ENCODE data around the gene OBI1. TPM values are rescaled to one million over a fixed set of nuclear protein-coding genes. Genes with fewer than 3 reads are reported as not detected.

OBI1 gene, protein sequence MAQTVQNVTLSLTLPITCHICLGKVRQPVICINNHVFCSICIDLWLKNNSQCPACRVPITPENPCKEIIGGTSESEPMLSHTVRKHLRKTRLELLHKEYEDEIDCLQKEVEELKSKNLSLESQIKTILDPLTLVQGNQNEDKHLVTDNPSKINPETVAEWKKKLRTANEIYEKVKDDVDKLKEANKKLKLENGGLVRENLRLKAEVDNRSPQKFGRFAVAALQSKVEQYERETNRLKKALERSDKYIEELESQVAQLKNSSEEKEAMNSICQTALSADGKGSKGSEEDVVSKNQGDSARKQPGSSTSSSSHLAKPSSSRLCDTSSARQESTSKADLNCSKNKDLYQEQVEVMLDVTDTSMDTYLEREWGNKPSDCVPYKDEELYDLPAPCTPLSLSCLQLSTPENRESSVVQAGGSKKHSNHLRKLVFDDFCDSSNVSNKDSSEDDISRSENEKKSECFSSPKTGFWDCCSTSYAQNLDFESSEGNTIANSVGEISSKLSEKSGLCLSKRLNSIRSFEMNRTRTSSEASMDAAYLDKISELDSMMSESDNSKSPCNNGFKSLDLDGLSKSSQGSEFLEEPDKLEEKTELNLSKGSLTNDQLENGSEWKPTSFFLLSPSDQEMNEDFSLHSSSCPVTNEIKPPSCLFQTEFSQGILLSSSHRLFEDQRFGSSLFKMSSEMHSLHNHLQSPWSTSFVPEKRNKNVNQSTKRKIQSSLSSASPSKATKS
- polyA plus RNA-seq (ENCODE audit: insufficient read length in 4 of 4): 10 to 100 TPM; 18.6 to 26.4 (median 23.8) TPM

DNA sequence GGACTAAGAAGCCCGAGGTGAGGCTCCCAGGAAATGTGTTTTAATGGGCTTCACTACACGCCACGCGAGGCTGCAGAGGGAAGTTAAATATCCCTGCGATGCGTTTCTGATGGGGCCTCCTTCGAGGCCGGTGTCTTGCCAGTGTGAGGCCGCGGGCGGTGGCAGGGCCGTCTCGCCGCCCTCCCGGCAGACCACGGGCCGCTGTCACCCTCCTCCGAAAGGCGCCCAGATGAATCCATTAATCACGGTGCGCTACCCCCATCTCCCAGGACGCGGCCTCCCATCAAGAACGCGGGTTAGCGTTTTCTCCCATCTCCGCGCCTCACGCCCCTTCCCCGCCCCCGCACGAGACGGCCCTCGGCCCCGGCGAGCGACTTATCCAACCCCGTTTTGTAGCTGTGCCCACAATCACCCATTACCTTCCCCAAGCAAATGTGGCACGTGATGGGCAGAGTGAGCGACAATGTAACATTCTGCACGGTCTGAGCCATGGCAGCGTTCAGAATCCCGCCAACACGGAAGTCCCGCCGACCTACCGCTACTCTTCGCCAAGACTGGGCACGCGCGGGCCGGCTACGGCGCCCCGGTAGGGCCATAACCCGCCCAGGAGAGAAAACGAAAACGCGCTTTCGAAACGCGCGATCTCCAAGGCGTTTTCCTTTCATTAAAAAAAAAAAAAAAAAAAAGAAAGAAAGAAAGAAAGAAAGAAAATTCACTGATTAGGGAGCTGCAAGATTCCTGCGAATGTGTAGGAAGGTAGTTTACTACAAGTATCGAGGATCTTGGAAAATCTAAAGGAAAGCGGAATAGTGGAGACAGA lies at the start of gene OBI1:
TSS of gene OBI1 (minus strand) at position 526 of the 820 bp plus-strand sequence. CDS start at position 491, 35 bp downstream.
- peak; percentile 69 to 87 (median 84) for DNase-seq (ENCODE audit: low read depth in 4 of 4, low spot score in 2 of 4)

DNA sequence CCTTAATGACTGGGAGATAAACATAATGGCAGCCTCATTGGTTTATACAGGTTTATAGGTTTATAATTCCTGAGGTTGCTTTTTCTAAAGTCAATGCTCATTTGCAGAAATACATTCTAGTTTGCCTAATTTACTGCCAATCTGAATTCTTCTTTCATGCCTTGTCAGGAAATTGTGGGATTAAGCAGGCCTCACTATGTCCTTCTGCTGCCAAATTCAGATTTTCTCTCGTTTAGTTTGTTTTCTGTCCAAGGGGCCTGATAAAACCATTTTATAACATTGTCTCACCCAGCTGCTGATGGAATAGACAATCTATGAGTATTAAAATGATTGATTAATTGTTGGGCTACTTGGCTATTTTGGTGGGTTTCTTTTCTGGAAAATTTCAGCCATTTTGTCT lies 42.4 kb upstream of the OBI1 start:
- no peak for DNase-seq (ENCODE audit: low read depth in 4 of 4, low spot score in 2 of 4)

DNA sequence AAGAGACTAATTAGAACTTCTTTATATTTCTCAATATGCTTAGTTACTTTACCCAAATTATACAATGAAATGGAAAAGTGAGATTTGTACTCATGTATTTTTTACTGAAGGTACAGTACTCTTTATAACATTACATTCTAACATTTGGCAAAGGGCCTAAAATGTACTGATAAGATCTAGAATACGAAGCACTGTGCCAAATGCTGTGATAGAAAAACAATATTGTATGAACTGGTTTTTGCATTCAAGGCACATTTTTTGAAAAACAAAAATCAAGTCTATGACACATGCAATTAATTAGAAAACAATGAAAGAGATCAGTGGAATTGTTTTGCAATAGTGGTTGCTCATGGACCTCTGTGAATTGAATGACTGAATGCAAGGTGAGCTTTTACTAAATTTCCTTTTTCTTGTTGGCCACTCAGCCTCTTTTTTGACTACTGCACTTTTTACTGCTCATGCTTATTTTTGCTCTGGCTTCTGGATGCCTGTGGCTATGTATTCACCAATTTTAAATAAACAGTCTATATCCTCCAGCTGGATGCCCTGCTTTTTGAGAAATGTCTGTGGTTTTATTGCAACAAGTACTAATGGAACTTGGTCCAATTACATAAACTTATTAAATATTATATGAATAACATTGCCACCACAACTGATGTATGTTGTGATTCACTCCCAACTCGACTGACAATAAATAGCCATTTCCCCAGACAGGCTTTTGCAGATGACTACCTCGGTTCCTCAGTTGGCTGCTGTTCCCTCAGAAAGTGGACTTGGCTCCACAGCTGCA lies 41.4 kb upstream of the OBI1 start:
- DNase-seq (ENCODE audit: low read depth in 4 of 4, low spot score in 2 of 4): no peak

DNA sequence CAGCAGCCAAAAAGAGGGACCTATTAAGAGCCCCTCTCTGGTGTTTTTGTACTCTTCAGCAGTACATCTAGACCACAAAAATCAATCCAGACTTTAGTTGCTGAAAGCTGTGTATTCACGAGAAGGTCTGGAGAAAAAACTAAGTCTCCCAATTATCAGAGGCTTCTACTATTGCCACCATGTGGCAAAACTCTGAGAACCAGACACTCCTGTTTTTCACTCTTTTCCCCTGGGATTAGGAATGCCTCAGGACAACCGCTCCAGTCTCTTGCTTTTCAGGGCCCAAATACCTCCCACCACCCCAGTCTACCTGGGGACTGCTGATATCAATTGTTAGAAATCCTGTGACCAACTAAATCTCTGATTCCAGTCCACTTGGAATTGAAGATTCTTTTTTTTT lies 30.1 kb upstream of the OBI1 start:
- DNase-seq (ENCODE audit: low read depth in 4 of 4, low spot score in 2 of 4): no peak

DNA sequence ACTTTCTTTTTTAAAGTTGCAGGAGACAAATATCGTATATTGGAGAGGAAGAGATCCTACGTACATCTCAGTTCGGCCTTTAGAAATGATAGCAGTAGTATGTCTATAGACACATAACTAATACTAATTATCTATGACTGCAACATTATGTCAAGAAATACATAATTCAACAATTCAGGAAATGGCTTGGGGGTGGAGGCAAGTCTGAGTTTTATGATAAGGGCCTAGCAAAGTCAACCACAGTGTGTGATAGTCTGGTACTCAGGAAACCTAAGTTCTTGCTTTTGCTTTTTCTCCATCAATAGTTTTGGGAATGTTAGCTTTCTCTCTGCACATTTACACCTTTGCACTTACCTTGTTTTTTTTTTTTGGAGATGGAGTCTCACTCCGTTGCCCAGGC lies 27.5 kb upstream of the OBI1 start:
- DNase-seq (ENCODE audit: low read depth in 4 of 4, low spot score in 2 of 4): no peak

DNA sequence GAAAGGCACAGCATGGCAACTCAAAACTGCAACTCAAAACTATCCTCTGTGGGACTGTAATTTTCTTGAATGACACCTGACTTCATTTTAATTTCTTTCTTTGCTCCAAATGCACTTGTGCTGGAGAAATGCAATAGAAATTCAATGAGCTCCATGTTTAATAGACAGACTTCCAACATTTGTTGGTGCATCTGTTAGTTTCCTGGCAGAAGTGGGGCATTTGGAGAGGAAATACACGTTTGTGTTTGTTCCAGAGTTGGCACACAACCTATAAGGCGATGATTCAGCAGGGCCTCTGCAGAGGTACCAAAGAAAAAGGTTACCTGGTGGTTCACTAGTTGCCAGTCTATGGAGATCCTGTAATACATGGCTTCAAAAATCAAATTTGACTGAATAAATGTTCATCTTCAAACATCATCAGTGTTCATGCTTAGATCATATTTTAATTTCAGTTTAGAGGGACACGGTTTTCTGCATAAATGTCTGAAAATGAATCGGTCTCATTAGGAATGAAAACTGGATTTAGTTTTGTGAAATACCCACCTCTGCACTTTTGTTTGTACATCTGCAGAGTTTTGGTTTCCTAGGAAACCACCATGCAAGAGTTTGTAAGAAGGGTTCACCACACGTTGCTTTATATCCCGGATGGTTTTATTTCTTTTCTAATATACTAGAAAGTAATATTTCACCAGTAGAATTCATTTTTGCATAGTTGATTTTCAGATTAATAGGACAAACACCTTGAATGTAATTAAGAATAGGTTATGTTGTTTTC lies 21.8 kb upstream of the OBI1 start:
- no peak for DNase-seq (ENCODE audit: low read depth in 4 of 4, low spot score in 2 of 4)

DNA sequence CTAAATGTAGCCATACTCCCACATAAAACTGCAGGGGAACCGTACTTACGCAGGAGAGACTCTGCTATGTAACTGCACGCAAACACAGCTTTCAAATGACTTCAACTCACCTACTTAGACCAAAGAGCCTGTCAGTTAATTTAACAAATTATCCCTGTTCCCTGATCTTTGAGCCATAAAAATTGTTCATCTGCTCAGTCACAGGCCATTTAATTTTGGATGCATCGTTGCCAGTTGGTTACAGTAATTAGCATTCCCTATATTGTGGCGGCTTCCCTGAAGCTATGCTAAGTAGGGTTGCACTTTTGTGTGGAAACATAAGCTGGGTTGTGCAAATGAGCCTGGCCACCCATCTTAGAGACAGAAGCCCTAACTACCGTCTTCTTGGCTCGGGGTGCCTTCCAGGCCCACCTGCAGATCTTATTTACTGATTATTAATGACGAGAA lies 21.2 kb upstream of the OBI1 start:
- DNase-seq (ENCODE audit: low read depth in 4 of 4, low spot score in 2 of 4): peak in 2 of 4 donors; percentile 21 to 25

DNA sequence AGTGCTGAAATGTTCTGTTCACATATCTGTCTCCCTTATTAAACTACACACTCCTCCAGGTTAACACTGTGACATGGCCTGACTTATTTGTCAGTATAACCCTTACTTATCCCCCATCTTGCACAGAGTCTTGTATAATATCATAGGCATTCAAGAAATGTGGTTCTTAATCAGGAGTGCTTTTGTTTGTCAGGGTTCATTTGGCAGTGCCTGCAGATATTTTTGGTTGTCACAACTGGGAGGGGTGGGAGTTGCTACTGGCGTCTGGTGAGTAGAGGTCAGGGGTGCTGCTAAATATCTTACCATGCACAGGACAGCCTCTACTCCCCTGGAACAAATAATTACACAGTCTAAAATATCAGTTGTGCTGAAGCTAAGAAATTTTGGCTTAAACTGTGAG lies 20.4 kb upstream of the OBI1 start:
- DNase-seq (ENCODE audit: low read depth in 4 of 4, low spot score in 2 of 4): no peak

DNA sequence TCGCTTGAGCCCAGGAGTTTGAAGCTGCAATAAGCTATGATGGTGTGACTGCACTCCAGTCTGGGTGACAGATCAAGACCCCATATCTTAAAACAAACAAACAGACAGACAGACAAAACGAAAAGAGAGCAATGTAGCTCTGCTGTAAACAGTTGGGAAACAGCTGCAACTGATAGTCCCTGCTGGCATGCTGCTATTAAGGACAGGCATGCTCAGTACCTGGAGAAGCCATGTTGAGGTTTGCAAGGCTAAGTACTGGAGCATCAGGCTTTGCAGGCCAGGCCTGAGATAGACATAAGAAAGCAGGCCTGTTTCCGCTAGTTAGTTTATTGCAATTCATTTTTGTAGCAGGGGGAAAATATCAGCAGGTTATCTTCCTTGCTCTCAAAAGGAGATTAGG lies 16.2 kb upstream of the OBI1 start:
- no peak for DNase-seq (ENCODE audit: low read depth in 4 of 4, low spot score in 2 of 4)

DNA sequence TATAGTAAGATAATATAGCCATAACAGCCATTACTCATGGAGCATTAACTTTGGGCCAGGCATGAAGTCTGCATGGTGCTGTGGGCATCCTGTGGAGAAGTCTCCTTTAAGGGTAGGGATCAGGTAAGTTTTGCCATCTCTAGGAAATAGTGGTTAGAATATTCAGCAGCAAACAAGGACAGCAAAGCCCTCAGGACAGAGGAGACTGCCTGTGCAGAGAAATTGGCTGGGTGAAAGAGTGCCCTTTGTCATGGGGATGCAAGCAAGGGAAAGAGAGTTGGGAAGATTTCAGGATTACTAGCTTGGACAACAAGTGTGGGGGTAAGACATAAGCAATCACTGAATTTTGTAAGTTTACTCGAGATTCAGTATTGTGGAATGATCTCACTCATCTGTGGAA lies 15.7 kb upstream of the OBI1 start:
- no peak for DNase-seq (ENCODE audit: low read depth in 4 of 4, low spot score in 2 of 4)

DNA sequence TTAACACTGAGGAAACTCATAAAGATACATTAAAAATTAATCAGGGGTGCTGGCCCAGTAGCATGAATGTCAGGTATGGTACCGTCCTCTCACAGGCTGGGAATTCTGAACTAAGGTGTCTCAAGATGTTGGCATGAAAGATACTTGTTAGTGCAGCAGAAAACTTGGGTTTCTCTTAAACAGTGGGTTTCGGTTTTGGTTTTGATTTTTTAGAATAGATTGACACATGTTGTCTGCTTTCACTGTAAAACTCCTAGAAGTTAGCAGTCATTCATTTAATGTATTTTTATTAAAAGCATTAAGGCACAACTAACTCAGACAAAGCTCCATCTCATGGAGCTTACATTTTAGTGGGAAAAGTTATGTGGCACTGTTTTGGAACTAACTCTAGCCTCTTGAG lies 3.5 kb upstream of the OBI1 start:
- DNase-seq (ENCODE audit: low read depth in 4 of 4, low spot score in 2 of 4): no peak

DNA sequence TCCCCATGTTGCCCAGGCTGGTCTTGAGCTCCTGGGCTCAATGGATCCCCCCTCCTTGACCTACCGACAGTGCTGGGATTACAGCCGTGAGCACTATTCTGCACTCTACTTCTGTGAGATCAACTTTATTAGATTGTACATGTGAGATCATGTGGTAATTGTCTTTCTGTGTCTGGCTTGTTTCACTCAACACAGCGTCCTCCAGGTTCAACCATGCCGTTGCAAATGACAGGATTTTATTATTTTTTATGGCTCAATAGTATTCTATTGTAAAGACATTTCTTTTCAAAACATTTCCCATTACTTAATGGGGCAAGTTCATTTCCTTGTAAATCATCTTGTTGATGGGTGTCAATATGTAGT lies 1.5 kb upstream of the OBI1 start:
- DNase-seq (ENCODE audit: low read depth in 4 of 4, low spot score in 2 of 4): no peak

DNA sequence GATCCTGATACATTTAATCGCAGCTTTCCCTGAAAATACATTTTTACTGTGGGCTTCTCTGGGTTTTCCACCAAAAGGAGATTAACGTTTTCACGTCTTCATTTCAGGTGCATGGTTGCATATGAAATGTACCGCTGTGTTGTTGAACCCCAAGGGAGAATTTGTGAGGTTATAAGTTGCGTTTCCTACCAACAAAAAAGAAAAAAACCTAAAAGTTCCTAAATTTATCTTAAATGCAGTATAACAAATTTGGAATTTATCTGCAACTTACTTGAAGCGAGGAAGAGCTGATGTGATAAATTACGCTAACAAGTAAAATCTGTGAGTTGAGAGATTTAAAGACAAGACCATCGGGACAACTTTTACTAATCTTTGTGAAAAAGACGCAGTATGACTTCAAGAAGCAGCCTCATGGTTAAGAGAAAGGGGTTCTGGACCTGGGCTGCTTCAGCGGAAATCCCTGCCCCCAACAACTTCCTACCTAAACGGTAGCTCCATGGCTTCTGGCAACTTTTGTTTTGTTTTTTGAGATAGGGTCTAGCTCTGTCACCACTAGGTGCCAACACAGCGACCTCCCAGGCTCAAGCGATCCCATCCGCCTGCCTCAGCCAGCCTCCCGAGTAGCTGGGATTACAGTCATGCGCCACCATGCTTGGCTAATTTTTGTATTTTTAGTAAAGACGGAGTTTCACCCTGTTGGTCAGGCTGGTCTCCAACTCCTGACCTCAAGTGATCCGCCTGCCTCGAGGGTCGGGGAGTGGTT lies 958 bp upstream of the OBI1 start:
- peak in 2 of 4 donors; percentile 8 to 29 for DNase-seq (ENCODE audit: low read depth in 4 of 4, low spot score in 2 of 4)

DNA sequence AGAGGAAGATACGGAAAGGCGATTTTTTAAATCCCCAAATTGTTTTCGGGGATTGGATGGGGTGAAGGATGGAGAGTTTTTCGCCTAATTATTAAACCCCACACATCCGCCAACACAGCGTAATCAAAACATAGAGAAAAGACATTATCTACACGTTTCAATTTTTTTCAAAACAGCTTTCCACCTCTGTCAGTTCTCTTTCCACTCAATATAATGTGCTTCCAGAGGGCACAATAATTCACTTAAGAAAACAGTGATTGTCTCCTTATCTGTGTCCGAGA lies 435 bp upstream of the OBI1 start:
- DNase-seq (ENCODE audit: low read depth in 4 of 4, low spot score in 2 of 4): peak in 2 of 4 donors; percentile 12 to 16

DNA sequence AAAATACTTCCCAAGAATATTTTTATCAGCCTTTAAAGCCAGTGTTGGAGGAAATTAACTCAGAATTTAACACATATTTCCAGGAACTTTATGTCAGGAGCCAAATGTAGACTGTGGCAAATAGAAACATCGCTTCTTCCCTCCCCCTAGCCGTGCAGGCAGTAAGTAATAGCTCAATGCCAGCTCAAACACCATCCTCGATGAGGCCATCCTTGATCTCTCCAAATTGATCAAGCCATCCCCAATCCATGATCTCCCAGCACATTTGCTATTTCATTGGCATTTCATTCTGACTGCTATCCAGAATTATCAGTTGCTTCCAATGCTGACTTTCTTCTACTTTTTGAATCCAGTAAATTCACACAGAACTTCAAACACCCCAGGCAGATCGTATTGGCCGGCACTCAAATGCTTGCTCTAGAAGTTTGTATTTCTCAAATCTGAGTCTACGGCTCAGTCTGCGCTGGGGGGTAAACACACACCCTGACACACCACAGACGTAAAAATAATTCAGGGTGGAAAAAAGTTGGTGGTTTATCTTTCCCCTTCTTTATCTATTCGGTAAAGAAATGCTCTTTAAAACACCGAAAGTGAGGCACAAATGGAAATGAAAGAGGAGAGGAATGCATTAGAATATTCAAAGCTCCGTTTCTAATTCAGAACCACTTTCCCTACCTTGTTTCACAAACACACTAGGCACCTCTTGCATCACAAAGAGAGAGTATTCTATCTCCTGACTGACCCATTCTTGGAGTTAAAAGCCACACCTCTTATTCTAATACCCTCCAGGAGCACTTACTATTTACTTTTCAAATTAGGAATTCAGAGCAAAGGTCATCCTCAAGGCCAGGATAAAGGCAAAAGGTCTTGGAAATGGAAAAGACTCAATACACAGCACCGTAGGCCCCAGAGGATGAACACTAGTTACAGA lies 991 bp downstream of the OBI1 start:
- peak in 1 of 4 donors; percentile 36 for DNase-seq (ENCODE audit: low read depth in 4 of 4, low spot score in 2 of 4)

DNA sequence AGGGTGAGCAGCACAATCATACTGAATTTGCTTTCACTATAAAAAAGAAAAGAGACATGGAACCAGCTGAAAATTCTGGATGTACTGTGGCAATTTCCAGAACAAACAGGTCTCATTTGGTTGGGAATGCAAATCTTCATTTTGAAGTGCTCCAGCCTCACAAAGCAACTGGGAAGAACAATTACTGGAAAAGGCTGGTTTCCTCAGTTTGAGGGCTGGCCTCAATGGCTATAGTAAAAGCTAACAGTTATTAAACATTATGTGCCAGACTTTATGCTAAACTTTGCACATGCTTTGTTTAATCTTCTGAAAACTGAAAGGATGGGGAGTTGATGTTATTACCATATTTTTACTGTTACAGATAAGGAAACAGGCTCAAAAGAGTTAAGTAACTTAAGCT lies 3.0 kb downstream of the OBI1 start:
- no peak for DNase-seq (ENCODE audit: low read depth in 4 of 4, low spot score in 2 of 4)

DNA sequence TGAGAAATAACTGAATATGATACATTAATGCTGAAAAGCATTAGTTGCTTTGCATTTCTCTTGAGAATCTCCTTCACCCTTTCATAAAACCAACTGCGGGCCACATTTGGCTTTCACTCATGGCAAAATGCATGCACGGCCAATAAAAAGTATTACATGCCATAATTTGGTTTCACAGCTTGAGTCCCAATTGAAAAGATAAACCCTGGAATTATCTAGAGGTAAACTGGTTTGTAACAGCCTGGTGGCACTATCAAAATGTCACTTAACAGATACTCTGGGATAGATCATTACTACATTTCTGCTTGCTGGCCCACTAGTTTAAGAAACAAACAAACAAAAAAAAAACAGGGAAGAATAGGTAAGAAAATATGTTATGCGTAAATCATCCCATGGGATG lies 3.9 kb downstream of the OBI1 start:
- DNase-seq (ENCODE audit: low read depth in 4 of 4, low spot score in 2 of 4): no peak

DNA sequence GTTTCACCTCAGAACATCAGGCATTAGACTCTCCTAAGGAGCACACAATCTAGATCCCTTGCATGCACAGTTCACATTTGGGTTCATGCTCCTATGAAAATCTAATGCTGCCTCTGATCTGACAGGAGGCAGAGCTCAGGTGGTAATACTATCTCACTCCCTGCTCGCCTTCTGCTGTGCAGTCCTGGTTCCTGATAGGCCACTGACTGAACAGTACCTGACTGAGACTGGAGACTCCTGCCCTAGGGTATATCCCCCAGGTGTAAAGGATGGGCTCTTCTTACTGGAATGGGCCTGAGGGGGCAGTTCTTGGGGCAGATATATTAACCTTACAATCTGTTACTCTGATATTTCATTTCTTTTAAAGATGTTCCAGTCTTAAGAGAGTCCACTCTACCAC lies 6.3 kb downstream of the OBI1 start:
- DNase-seq (ENCODE audit: low read depth in 4 of 4, low spot score in 2 of 4): no peak
